C4-2B (cell line): ENCODE results near the gene WNT3.

Experiments used
- CTCF ChIP-seq: fragments of 450-650 bp; conservative IDR thresholded peaks from 2 replicates; pipeline ENCODE4 v1.5.1; 2017; ENCODE audit warnings: mild to moderate bottlenecking
- ZFX ChIP-seq: fragments of 450-650 bp; IDR thresholded peaks from 2 replicates; pipeline ENCODE4 v1.6.1; 2017

GRCh38 chr17:46862949-46863348, 44.5 kb upstream of the WNT3 start:
- no peak for TF ChIP-seq CTCF
- no peak for TF ChIP-seq ZFX
